Epithelial cell of proximal tubule (primary cell): ENCODE data around the gene BPIFB3. TPM values are rescaled to one million over a fixed set of nuclear protein-coding genes. Genes with fewer than 3 reads are reported as not detected.

Experiments
- DNase-seq: peaks from one replicate; pipeline ENCODE4 v3.0.0-alpha.2; 2011; ENCODE audit warnings: low read depth
- H3K4me3 ChIP-seq: 2 replicates; pipeline ENCODE4 v1.5.1; 2011; ENCODE audit warnings: low read depth, mild to moderate bottlenecking, low read length
- CTCF ChIP-seq: conservative IDR thresholded peaks from 2 replicates; pipeline ENCODE4 v1.5.1; 2012; ENCODE audit warnings: low read depth, mild to moderate bottlenecking, low read length
- total RNA-seq: library from RNA; depleted of rRNA; stranded (reverse); fragments of >200 nt; gene quantifications from 2 replicates; pipeline ENCODE4 v1.2.3, GENCODE V29; 2015

Gene BPIFB3
- total RNA-seq, 1 donor from 2014 or later: not detected

- H3K4me3 ChIP-seq: no peak overlapping the region
- DNase-seq: no peak
- TF ChIP-seq CTCF: no peak
These were observed 30.8 kb upstream of the BPIFB3 start for GRCh38 chr20:33022694-33023438.

GRCh38 chr20:33023439-33024242 lies 30.1 kb upstream of the BPIFB3 start:
- no peak for DNase-seq
- no peak for TF ChIP-seq CTCF
- no peak overlapping the region for H3K4me3 ChIP-seq

GRCh38 chr20:33024243-33024560 lies 29.5 kb upstream of the BPIFB3 start:
- no peak overlapping the region for H3K4me3 ChIP-seq
- TF ChIP-seq CTCF: no peak
- no peak for DNase-seq

- no peak for TF ChIP-seq CTCF
- no peak overlapping the region for H3K4me3 ChIP-seq
- DNase-seq: no peak
These were observed 28.9 kb upstream of the BPIFB3 start for GRCh38 chr20:33024609-33025317.

- DNase-seq: no peak
- no peak overlapping the region for H3K4me3 ChIP-seq
- TF ChIP-seq CTCF: no peak
These were observed 28.3 kb upstream of the BPIFB3 start for GRCh38 chr20:33025318-33025876.

- TF ChIP-seq CTCF: no peak
- no peak for DNase-seq
- no peak overlapping the region for H3K4me3 ChIP-seq
These were observed 27.5 kb upstream of the BPIFB3 start for GRCh38 chr20:33026072-33026778.
